GM12865 (cell line): Measurements from ENCODE around the gene ST3GAL4.

Experiments
- DNase-seq: peaks from one replicate; pipeline ENCODE4 v3.0.0; 2010; ENCODE audit warnings: low read depth
- H3K4me3 ChIP-seq: 2 replicates; pipeline ENCODE4 v1.5.1; 2011; ENCODE audit warnings: mild to moderate bottlenecking, low read depth, low read length, control low read depth
- CTCF ChIP-seq: IDR thresholded peaks from 2 replicates; pipeline ENCODE4 v1.5.1; 2011; ENCODE audit warnings: low read length, control low read depth, low read depth, inconsistent platforms; ENCODE audit not compliant: insufficient read depth; ENCODE audit errors: missing control alignments

The ST3GAL4 gene

GRCh38 chr11:126460417-126461095 lies 105.1 kb downstream of the ST3GAL4 start:
- no peak for DNase-seq
- H3K4me3 ChIP-seq, result no peak overlapping the region
- no peak for TF ChIP-seq CTCF

GRCh38 chr11:126461096-126461440 lies 105.6 kb downstream of the ST3GAL4 start:
- H3K4me3 ChIP-seq, result no peak overlapping the region
- no peak for TF ChIP-seq CTCF
- no peak for DNase-seq

- no peak for TF ChIP-seq CTCF
- H3K4me3 ChIP-seq, result no peak overlapping the region
- no peak for DNase-seq
Observed at GRCh38 chr11:126461996-126462395, 106.5 kb downstream of the ST3GAL4 start.

GRCh38 chr11:126462422-126462821 lies 106.9 kb downstream of the ST3GAL4 start:
- no peak overlapping the region for H3K4me3 ChIP-seq
- DNase-seq, result no peak
- TF ChIP-seq CTCF, result no peak
